Left kidney (tissue), 2 donors: Measurements from ENCODE around the gene LHPP. TPM values are rescaled to one million over a fixed set of nuclear protein-coding genes. Genes with fewer than 3 reads are reported as not detected.
A peak's percentile ranks its signal among the peaks of the same experiment; 100 is the strongest.

Experiments used
- DNase-seq: peaks from one replicate; pipeline ENCODE4 v3.0.0-alpha.2; 2013
- polyA plus RNA-seq: library from polyadenylated mRNA; unstranded; fragments of 120-200 nt; gene quantifications from one replicate; pipeline ENCODE4 v1.2.1, GENCODE V29; 2013; ENCODE audit not compliant: insufficient read length

Gene LHPP
- polyA plus RNA-seq, 1 donor = 17.9 TPM

DNA sequence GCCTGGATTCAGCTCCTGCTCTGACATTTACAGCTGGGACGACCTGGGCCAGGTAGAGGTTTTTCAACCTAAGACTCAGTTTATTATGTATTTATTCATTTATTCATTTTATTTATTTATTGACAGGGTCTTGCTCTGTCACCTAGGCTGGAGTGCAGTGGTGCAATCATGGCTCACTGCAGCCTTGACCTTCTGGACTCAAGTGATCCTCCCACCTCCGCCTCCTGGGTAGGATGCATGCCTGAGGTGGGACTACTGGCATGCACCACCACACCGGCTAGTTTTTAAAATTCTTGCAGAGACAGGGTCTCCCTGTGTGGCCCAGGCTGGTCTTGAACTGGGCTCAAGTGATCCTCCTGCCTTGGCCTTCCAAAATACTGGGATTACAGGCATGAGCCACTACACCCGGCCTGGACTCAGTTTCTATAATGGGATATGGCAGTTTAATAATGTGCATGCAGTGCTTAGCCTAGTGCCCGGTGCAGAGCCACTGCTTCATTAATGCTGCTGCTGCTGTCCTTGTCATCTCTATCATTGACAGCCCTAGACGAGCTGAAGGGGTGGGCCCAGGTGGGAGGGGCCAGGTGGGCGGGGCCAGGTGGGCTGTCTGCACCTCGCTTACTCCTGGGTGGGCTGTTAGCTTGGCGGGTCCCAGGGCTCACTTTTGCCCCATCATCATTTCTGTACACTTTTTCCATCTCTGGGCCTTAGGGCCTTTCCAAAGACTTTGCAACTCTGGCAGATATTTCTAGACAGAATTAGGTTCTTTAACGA is 92.6 kb downstream of the LHPP start:
- DNase-seq = no peak

DNA sequence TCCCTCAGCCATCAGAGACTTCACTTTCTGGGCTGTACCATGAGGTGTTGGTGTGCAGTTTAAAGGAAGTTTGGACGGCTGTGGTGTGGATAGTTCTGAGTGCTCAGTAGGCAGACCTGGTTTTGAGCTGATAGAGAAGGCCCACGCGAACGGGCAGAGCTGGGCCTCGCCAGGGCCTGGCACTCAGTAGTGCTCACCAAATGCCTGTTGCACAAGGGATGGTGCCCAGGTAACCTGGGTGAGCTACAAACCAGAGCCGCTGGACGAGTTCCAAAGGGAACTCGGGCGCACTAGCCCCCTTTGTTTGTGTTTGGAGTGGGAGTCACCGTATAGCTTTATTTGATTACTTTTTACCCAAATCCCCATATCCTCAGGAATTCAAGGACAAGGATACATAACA is 95.5 kb downstream of the LHPP start:
- no peak for DNase-seq

DNA sequence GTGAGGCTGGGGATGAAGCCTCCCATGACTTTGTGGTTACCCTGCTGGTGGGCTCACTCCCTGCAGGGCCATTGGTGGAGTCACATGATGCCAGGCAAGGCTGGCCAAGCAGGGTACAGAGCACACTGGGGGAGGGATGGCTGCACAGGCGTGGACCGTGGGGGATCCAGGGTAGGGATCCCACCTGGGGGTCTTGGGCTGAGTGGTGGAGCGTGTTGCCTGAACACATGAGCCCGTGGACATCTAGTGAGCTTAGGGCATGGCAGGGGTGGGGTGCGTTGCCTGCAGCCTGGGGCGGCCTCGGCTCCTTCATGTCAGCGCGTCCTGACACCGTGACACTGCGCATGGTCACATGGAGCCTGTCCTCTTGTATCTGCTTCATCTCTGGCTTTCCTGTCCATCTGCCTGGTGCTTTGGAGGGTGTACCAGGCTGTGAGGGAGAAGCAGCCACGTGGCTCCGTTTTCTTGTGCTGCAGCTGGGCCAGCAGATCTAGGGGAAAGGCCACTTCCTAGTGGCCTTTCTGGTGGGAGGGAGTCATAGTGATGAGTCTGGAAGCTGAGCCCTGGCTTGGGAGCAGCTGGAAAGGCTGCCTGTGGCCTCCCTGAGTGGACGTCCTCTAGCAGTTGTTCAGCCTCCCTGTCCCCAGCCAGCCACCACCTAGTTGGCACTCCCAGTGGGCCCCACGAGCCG is 96.2 kb downstream of the LHPP start:
- no peak for DNase-seq

DNA sequence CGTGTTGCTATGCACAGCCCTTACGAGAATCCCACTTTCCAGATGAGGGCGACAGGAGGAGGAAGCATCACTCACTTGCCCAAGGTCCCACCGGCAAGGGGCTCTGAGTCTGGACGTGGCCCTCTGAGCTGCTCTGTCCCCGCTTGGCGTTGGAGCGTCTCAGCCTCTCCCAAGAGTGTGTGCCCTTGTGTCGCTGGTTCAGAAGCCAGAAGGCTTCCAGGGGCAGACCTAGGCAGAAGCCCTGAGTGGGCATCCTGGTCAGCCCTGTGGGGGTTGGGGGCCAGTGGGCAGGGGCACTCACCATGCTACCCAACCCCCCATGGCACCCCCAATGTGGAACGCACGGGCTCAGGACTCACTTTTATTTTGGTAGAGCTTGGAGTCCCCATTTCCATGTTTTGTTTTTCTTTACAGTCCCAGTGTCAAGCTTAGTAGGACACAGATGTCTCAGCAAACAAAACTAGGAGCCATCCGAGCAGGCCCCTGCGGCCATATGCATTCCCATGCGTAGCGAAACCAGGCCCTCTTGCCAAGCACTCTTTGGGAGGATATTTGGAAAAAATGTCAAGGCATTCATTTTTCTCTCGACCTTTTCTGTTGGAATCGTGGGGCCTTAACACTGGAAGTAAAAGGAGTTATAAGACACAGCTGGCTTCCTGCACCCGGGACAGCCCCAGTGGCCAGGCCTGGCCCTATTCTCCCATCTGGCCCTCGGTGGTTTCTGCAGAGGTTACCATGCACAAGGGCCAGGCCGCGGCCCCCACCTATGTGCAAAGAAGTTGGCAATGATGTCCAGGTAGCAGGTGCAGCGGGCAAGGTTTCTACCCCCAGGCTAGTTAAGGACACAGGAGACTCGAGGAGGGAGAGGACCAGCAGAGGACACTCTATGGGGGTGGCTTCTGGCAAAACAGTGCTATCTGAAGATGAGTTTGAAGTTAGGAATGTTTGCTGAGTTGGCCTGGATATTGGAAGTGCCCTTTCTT is 97.0 kb downstream of the LHPP start:
- DNase-seq = no peak

DNA sequence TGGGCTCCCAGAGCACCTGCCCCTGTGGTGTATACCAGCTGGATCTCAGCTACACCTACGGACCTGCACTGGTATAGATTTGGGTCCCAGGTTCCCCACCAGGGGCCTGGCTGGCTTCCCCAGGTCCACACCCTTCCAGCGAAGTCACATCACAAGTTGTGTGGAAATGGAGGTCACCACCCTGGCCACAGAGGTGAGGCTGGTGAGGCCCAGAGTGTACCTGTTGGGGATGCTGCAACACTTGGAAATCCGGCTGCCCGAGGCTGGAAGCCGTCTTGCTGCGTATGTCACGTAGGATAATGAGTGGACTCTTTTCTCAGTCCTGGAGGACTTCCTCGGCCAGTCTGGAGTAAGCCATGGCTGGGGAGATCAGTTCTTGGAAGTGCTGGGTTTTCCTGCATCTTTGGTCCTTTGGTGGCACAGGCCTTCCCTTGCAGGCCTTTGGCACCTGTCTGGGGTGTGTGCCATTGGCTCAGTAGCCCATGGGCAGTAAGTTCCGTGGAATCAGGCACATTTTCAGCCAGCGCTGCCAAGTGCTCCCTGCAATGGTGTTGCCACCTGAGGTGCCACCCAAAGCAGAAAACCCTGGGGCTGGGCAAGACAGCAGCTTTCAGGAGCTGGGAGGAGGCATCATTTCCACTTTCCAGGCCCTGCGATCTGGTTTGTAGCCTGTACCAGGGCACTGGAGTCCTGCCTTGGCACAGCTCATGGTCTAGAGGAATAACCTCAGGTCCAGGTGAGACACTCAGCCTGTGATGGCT is 97.9 kb downstream of the LHPP start:
- no peak for DNase-seq

DNA sequence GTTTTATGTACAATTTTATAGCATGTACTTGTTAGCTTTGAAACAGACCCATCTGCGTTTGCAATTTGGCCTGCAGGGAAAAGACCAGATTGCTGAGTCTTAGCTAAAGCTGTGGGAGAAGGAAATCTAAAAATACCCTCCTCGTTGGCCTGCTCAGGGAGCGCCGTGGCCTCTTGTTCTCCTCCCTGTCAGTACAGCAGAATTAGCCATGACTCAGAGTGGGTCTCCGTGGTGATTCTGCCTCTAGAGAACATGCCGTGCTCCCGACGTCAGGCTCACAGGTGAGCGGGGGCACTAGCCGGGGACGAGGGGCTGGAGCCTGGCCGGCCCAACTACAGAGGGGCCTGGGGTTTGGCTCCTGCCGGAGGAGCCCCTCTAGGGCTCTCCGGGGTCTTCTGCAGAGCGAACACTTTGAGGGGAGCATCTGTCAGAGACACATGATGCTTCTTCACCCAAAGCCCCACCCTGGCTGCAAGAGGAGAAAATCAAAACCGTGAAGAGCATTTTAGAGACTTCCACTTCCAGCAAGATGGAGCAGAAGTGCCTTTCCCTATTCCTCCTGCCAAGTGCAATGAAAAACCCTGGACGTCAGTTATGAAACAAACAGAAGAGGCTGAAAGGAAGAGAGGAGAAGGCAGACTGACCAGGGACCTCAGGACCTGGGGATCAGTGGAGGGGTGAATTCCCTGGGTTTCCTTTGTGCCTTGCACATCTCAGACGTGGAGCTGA is 98.9 kb downstream of the LHPP start:
- DNase-seq = no peak

DNA sequence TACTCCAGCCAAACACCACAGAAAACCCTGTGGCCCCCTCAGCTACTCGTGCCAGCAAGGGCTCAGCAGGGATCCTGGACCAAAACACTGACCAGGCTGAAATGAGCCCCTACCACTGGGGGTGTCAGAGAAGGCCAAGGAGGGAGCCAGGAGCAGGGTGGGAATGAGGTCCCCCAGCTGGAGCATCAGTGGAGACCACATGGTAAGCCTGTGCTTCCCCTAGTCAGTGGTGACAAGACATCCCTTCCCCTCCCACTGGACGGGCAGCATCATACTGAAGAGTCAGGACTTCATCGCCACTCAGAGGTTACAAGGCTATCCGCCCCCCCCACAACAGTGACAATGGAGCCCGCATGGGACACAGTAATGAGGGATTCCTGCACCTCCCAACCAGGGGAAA is 99.6 kb downstream of the LHPP start:
- no peak for DNase-seq

DNA sequence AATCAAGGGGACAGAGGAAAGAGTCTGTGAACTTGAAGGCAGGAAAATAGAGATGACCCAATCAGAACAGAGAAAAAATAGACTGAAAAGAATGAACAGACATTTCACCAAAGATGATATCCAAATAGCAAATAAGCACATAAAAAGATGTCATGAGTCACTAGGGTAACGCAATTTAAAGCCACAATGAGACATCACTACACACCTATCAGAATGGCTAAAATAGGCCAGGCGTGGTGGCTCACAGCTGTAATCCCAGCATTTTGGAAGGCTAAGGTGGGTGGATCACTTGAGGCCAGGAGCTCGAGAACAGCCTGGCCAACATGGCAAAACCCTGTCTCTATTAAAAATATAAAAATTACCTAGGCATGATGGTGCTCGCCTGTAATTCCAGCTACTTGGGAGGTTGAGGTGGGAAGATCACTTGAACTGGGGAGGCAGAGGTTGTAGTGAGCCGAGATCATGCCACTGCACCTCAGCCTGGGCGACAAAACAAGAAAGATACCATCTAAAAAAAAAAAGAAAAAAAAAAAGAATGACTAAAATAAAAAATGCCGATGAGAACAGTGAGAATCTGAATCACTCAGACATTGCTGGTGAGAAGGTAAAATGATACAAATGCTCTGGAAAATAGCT is 100.9 kb downstream of the LHPP start:
- DNase-seq = no peak

DNA sequence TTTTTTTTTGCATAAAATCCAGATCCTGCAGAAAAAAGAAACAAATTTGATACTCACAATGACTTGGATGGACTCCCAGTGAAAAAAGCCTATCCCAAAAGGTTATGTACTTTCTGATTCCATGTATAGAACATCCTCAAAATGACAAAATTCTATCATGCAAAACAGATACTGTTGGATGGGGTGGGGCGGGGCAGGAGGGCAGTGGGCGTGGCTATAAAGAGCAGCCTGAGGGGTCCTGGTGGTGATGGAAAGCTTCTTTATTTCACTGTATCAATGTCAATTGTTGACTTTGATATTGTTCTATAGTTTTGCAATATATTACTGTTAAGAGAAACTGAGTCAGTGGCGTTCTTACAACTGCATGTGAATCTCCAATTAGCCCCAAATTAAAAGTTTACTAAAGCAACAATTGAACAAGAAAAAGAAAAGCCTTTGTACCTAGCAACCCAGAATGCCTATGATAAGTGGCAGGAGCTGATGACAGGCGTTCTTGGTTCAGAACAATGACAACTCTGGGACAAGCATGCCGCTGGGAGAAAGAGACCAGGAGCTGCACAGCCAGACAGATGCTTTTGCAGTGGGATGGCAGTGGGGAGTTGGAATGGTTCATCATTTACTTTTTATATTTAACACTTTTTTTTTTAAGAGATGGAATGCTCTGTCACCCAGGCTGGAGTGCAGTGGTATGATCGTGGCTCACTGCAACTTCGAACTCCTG is 101.9 kb downstream of the LHPP start:
- no peak for DNase-seq

DNA sequence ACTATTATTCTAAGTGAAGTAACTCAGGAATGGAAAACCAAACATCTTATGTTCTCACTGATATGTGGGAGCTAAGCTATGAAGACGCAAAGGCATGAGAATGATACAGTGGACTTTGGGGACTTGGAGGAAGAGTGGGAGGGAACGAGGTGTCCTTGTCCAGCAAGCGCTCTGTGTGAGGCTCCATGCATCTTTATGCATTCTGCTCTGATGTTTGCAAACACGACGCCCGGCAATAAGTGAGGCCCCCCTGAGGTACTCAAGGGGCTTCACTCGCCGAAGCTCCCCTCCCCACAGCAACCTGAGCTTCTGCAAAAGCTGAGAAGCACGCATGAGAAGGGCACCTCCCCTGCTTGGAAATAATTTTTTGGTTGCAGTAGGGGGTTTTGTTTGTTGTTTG is 103.3 kb downstream of the LHPP start:
- no peak for DNase-seq

DNA sequence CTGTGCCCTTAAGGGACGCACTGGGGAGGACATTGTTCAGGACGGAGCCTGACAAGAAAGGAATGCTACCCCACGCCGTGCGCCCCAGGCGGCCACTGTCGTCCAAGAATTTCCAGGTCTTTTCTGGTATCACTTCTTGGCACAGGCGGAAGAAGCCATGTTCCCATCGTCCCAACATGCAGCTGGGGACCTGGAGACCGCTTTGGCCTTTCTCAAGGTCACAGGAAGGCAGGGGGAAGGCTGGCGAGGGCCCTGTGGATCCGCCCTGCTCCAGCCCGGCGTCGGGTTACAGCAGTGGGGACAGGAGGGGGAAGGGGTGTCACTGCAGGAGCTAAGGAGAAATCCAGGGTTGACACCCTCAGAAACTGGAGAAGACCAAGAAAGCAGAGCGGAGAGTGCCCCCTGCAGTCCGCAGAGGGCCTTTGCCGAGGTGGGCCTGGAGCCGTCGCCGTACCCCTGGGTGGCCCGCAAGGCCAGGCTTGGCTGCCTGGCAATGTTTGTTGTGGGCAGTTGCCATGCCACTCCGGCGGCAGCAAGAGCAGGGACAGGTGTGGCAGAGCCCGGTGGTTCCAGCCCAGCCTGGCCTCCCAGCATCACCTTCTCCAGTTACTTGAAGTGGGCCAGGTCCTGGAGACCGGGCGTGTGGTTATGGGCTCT is 104.1 kb downstream of the LHPP start:
- DNase-seq = peak; percentile 80

DNA sequence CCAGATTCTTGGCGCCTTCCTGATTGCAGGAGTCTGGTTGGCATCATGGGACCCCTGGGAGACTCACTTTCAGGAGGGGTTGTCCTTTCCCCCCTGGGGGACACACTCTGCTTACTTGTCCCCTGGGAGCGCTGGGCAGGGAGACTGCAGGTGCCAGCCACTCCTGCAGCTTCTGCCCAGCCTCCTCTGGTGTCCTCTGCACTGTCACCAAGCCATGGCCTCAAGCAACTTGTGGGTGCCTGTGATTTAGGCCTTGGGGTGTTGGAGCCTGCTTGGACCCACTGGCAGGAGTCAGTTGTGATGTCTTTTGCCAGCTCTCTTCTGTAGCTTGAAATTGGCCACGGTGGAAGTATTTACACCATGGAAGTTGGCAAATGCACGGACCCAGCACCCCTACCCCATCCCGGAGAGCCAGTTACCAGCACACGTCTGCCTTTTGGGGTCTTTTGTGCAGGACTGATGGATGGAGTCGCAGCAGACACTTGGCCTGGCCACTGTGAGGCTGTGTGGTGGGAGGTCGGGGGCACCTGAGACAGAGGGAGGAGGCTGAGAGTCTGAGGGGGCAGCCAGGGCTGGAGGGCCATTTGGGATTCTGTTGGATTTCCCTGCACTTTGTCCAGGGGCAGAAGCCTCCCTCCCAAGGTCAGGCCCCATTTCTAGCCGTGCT is 104.7 kb downstream of the LHPP start:
- DNase-seq = no peak

DNA sequence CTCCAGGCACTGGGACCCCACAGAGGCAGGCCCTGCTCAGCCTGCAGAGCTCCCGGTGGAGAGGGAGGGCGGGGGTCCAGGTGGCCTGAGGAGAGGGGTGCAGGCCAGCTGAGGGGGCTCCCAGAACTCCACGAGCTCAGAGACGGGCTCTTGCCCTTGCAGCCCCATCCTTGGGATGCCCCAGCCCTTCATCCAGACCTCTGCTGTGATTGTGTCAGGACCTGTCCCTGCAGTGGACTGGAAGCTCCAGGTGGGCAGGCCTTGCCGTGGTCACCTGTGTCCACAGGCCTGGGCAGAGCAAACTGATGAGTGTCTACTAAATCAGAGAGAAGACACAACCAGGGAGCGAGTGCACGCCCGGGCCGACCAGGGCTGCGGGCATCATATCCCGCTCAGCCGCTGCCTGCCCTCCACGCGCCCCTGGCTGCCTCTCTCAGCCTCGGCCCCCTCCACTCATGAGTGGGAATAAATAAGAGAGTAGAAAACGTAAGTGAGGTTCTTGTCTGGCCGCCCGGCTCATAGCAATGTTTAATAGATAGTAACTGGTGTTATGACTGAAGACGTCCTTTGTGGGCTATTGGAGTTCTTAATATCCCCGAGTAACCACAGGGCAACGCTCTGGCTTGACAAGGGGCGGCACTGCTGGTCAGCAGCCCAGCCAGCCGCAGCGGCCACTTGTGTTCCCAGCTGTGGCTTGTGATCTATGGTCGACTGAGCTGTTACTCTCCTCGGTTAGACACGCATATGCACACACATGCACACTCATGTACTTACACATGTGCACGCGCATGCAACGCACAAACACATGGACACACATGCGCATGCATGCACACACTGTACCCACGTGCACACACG is 105.6 kb downstream of the LHPP start:
- DNase-seq = no peak

DNA sequence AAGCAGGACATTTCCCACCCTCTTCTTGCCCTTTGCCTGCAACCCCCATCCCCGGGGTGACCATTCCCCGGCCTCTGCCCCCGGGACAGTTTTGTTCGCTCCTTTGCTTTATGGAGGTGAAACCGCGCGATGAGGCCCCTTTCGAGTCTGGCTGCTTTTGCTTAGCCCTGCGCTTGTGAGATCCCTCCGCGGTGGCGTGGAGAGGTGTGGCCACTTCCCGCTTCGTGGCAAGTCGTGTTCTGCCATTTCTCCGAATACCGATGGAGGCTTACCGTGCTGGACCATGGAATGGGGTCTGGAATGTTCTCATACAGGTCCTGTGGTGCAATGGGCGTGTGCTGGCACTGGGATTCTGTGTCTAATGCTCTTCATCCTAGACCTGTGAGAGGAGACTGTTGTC is 106.7 kb downstream of the LHPP start:
- DNase-seq = no peak

DNA sequence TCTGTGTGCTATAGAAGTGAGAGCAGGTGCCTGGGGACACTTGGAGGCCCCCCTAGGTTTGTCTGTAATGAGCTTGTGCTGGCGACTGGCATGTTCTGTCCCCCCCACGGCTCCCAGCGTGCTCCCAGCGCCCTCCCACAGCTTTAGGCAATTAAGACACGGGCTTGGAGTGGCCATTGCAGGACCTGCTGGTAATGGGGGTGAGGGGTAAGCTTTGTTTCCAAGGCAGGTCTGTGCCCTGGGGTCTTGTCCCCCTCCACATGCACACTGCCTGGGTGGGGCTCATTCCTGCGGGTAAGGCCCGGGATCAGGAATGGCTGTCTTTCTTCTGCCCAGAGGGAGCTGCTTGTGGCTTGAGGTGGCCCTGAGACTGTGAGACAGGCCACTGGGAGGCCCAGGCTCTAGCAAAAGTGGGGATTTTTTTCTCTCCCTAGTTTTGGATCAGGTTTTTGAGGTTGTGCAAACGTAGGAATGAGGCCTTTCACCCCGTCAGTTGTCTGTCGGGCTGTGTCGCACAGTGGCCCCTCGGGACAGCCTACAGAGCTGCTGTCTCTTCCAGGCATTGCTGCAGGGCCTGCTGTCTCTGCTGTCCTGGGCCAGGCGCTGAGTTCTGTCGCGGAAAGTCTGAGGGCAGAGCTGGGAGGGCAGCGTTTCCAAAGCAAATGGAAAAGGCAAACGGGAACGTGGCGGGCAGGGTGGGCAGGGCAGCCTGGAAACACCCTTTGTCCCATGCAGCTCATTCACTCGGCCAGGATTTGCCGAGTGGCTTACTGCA is 107.4 kb downstream of the LHPP start:
- no peak for DNase-seq

DNA sequence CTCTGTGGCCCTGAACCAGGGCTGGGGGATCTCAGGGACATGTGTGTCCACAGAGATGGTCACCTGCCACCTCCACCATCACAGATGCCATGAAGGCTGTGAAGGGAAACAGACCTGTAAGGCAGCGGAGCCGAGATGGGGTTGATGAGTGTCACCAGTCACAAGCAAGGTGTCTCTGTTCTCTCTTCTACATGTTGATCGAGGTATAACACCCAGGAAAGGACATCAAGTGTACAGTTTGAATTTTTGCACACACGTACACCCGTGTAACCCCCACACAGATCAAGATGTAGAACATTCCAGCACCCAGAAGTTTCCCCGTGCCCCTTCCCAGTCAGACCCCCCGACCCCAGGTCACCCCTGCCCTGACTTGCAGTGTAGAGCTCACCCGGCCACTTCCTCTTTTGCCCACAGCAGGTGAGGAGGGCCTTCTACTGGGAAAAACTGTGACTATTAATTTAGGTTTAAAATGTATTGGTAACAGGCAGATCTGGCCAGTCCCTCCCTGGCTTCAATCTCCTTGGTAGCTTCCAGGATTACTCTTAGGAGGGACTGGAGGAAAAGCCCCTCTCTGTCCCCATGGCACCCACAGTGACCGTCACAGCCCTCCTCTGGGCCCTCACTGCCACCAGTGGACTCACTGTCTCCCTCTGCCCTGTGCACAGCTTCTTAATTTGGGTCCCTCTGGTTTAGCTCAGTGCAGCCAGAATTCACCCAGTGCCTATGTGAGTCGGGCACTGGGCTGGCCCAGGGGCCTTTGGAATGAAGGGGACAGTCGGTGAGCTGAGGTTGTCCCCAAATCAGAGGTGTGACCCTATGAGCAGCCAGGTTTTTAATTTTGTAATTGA is 108.2 kb downstream of the LHPP start:
- DNase-seq = no peak
